HG02763 (cell line): ENCODE measurements around the gene BRD9.

Experiments
- ATAC-seq: cut with Tn5 transposase; IDR thresholded peaks from one replicate; pipeline ENCODE4 v1.9.1; 2021; ENCODE audit warnings: mild to moderate bottlenecking, moderate library complexity; ENCODE audit not compliant: unreplicated experiment

Gene BRD9

GRCh38 chr5:819078-819477, 73.5 kb downstream of the BRD9 start:
- ATAC-seq = no peak

- ATAC-seq = no peak
These were observed 76.4 kb downstream of the BRD9 start for GRCh38 chr5:816176-816575.

GRCh38 chr5:815449-815848, 77.2 kb downstream of the BRD9 start:
- ATAC-seq = no peak
